ENCODE data around the gene DNAH14. TPM values are rescaled to one million over a fixed set of nuclear protein-coding genes. Genes with fewer than 3 reads are reported as not detected.
A peak's percentile ranks its signal among the peaks of the same experiment; 100 is the strongest.

The DNAH14 gene
- total RNA-seq, 1 experiment from 2014 or later, result 57.3 TPM

DNA sequence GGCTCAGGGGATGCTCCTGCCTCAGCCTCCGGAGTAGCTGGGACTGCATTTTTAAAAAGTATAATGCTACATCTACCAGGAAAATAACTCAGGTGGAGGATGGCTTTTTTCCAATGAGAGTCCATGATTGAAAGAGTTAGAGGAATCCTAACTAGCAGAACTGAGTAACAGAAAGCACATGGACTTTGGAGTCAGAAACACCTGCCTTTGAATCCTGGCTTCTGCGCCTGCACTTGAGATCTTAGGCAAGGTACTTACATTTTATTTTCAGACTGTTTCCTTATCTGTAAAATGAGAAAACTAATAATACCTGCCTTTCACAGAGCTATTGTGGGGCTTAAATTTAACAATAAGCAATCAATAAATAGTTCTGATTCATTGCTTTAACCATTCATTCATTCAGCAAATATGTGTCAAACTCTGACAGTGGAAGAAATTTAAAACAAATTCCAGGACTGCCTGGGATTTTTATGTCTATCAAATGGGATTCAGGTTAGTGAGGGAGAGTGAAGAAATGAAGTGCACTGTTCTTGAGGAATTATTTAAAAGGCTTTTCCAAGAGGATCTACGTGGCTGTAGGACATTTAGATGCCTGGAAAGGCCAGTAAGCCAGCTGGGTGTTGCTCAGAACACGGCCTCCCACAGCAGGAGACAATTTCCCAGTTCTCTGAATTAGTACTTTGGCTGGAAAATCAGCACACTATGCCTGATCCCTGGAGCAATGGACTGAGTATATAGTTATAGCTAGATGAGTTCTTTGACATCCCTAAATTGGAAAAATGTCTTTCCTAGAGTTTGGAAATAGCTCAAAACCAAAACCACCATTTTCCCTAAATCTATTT is 511.1 kb downstream of the DNAH14 start:
- H3K4me3 ChIP-seq (ENCODE audit: low read depth, low read length), result no peak overlapping the region
- no peaks in the 10 kb centered on the region for H3K9me3 ChIP-seq
- TSS peak; percentile 90 for BruUV-seq (replicated peaks)
- H3K27me3 ChIP-seq (replicated peaks; ENCODE audit: control insufficient read depth, insufficient read depth, low read length), result no peaks in the 10 kb centered on the region; the same call in 1 of the 2 replicates
- H3K27ac Mint-ChIP-seq (ENCODE audit: unreplicated experiment), result peak overlapping the region; percentile 77
- no peaks in the 10 kb centered on the region for H3K36me3 ChIP-seq (ENCODE audit: control insufficient read depth, insufficient read depth, low read length)
- TF ChIP-seq, protein P1, sequence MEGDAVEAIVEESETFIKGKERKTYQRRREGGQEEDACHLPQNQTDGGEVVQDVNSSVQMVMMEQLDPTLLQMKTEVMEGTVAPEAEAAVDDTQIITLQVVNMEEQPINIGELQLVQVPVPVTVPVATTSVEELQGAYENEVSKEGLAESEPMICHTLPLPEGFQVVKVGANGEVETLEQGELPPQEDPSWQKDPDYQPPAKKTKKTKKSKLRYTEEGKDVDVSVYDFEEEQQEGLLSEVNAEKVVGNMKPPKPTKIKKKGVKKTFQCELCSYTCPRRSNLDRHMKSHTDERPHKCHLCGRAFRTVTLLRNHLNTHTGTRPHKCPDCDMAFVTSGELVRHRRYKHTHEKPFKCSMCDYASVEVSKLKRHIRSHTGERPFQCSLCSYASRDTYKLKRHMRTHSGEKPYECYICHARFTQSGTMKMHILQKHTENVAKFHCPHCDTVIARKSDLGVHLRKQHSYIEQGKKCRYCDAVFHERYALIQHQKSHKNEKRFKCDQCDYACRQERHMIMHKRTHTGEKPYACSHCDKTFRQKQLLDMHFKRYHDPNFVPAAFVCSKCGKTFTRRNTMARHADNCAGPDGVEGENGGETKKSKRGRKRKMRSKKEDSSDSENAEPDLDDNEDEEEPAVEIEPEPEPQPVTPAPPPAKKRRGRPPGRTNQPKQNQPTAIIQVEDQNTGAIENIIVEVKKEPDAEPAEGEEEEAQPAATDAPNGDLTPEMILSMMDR (IDR thresholded peaks at IDR 0.05; ENCODE audit: insufficient read depth in 1 of 2, low read depth in 1 of 2, low read length in 1 of 2, severe bottlenecking in 1 of 2, unreplicated experiment in 1 of 2), result no peak
- H3K27me3 Mint-ChIP-seq (ENCODE audit: insufficient read depth, unreplicated experiment), result no peaks in the 10 kb centered on the region
- peaks cover 21% of the 10 kb centered on the region for H3K4me1 Mint-ChIP-seq (ENCODE audit: low read depth, unreplicated experiment)
- ChIA-PET CTCF (interaction anchor here (0.6 to 2.8 kb wide), 8 partner anchors 11 to 483 kb away, joined by 3 to 14 read pairs (median 4); partner anchors contain the start of genes LBR and PYCR2), POLR2A (interaction anchor here (0.6 kb wide), 2 partner anchors 8 to 88 kb away, joined by 3 read pairs; no protein-coding TSS in a partner anchor)
- intact Hi-C loops (cut with micrococcal nuclease; ENCODE audit: unreplicated experiment), result loop anchor here (1.0 kb wide), 1 partner anchor 12 kb away; the partner anchor contains the start of gene LBR
- DNase-seq, result peak in 1 of 2 experiments; percentile 42
- no peaks in the 10 kb centered on the region for H3K9me3 Mint-ChIP-seq (ENCODE audit: unreplicated experiment)
- H3K4me1 ChIP-seq, result peaks cover 31% of the 10 kb centered on the region
- H3K4me3 Mint-ChIP-seq (ENCODE audit: unreplicated experiment), result no peak overlapping the region
- H3K36me3 Mint-ChIP-seq (ENCODE audit: insufficient read depth, unreplicated experiment), result no peaks in the 10 kb centered on the region

DNA sequence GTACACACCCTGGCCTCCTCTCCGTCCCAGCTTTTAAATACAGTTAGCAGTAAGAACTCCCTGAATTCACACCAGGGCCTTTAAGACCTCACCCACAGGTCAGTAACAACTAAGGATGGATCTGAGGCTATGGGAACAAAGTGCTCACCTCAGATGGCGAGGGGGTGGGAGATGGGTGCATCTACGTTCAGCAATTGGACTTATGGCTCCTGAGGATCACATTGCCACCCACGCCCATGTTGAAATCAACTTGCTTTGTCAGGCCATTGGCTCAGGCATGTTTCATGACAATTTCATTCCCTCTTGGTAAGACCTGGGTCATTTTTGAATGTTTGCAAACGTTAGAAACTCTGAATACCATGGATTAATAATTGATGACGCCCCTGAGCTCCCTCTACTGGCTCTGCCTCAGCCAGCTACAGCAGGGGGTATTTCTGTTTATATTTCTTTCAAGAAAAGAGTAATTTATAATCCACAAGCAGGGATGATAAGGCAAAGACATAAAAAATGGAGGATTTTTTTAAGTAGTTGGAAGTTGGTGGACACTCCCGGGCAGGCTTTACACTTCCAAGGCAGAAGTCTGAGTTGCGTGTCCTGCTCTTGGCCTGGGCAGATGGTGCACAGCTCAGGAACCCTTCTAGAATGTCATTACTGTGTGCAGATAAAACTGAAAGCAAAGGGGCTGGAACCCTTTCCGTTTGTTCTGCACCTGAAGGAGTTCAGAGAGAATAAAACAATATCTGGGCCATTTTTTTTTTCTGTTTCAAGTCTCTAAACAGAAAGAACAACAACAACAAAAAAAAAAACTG is 512.0 kb downstream of the DNAH14 start:
- Histone ChIP-seq H3K9me3 (no peaks in the 10 kb centered on the region), H3K27me3 (replicated peaks; ENCODE audit: control insufficient read depth, insufficient read depth, low read length) (no peaks in the 10 kb centered on the region), H3K4me3 (ENCODE audit: low read depth, low read length) (no peak overlapping the region), H3K4me1 (peaks cover 37% of the 10 kb centered on the region), H3K36me3 (ENCODE audit: control insufficient read depth, insufficient read depth, low read length) (no peaks in the 10 kb centered on the region)
- Mint-ChIP-seq H3K4me3 (ENCODE audit: unreplicated experiment) (no peak overlapping the region), H3K4me1 (ENCODE audit: low read depth, unreplicated experiment) (peaks cover 29% of the 10 kb centered on the region), H3K27ac (ENCODE audit: unreplicated experiment) (peak overlapping the region; percentile 77), H3K27me3 (ENCODE audit: insufficient read depth, unreplicated experiment) (no peaks in the 10 kb centered on the region), H3K9me3 (ENCODE audit: unreplicated experiment) (no peaks in the 10 kb centered on the region), H3K36me3 (ENCODE audit: insufficient read depth, unreplicated experiment) (no peaks in the 10 kb centered on the region)
- ChIA-PET CTCF (interaction anchor here (0.6 to 2.8 kb wide), 11 partner anchors 13 to 948 kb away, joined by 3 to 14 read pairs (median 4); partner anchors contain the start of genes MIXL1, PYCR2 and TMEM63A), POLR2A (interaction anchor here (0.6 to 0.9 kb wide), 3 partner anchors 9 to 40 kb away, joined by 3 to 8 read pairs (median 3); partner anchors contain the start of gene LBR)
- BruUV-seq (replicated peaks), result no TSS peak
- DNase-seq, result peak; percentile 57 to 65
- TF ChIP-seq, protein P1 (IDR thresholded peaks at IDR 0.05; ENCODE audit: insufficient read depth in 1 of 2, low read depth in 1 of 2, low read length in 1 of 2, severe bottlenecking in 1 of 2, unreplicated experiment in 1 of 2), result peak; percentile 10 to 57
- intact Hi-C loops (cut with micrococcal nuclease; ENCODE audit: unreplicated experiment), result loop anchor here (1.0 kb wide), 1 partner anchor 13 kb away; the partner anchor contains the start of gene LBR

DNA sequence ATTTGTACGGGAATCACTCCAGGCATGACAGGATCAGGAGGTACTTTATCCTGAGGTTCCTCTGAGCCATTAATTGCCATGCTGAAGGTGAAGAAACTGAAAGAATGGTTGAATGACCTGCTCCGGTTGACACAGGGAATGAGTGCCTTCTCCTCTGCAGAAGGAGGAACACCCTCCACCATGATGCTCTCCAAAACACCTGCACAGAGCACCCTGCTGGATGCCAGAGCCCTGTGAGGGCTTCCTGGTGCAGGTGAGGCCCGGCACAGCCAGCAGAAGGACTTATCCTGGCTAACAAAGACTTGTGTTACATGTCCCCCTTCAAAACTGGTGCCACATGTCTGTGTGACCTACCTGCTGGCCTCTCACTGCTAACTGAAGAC is 512.6 kb downstream of the DNAH14 start:
- H3K36me3 Mint-ChIP-seq (ENCODE audit: insufficient read depth, unreplicated experiment), result no peaks in the 10 kb centered on the region
- intact Hi-C loops (cut with micrococcal nuclease; ENCODE audit: unreplicated experiment), result no loop called here
- no peaks in the 10 kb centered on the region for H3K9me3 Mint-ChIP-seq (ENCODE audit: unreplicated experiment)

More for the DNA sequence above, 512.6 kb downstream of the DNAH14 start:
- POLR2A ChIA-PET, result interaction anchor here (0.9 kb wide), 1 partner anchor 14 kb away, joined by 8 read pairs; the partner anchor contains the start of gene LBR
- no peak for DNase-seq
- BruUV-seq (replicated peaks), result no TSS peak
- peaks cover 37% of the 10 kb centered on the region for H3K4me1 ChIP-seq
- no peaks in the 10 kb centered on the region for H3K36me3 ChIP-seq (ENCODE audit: control insufficient read depth, insufficient read depth, low read length)
- Mint-ChIP-seq H3K4me1 (ENCODE audit: low read depth, unreplicated experiment) (peaks cover 29% of the 10 kb centered on the region), H3K27ac (ENCODE audit: unreplicated experiment) (no peak overlapping the region), H3K27me3 (ENCODE audit: insufficient read depth, unreplicated experiment) (no peaks in the 10 kb centered on the region), H3K4me3 (ENCODE audit: unreplicated experiment) (no peak overlapping the region)
- CTCF ChIA-PET, result interaction anchor here (0.6 to 2.8 kb wide), 9 partner anchors 13 to 947 kb away, joined by 3 to 14 read pairs (median 4); partner anchors contain the start of genes MIXL1, PYCR2 and TMEM63A
- TF ChIP-seq, protein P1 (IDR thresholded peaks at IDR 0.05; ENCODE audit: insufficient read depth in 1 of 2, low read depth in 1 of 2, low read length in 1 of 2, severe bottlenecking in 1 of 2, unreplicated experiment in 1 of 2), result no peak
- H3K4me3 ChIP-seq (ENCODE audit: low read depth, low read length), result no peak overlapping the region
- no peaks in the 10 kb centered on the region for H3K27me3 ChIP-seq (replicated peaks; ENCODE audit: control insufficient read depth, insufficient read depth, low read length)
- H3K9me3 ChIP-seq, result no peaks in the 10 kb centered on the region

Data from Caco-2 (cell line).